Liver (tissue), 3 donors: ENCODE data around the gene HOOK1.

Experiments
- TAF1 ChIP-seq: conservative IDR thresholded peaks from 2 replicates; pipeline ENCODE4 v1.6.1; 2016; ENCODE audit warnings: antibody characterized with exemption, mild to moderate bottlenecking
- TF ChIP-seq, protein P1 (sequence below): fragments of 150-350 bp; IDR thresholded peaks from 2 replicates; pipeline ENCODE4 v1.5.1; 2017; ENCODE audit warnings: improper control_type of control experiment, low read depth, low read length; ENCODE audit not compliant: missing input control
- TF ChIP-seq, protein P2 (sequence below): IDR thresholded peaks from 2 replicates; pipeline ENCODE4 v1.6.1; 2016; ENCODE audit warnings: antibody characterized with exemption
- donor health status: healthy.
- donor health status: healthy.

DNA sequence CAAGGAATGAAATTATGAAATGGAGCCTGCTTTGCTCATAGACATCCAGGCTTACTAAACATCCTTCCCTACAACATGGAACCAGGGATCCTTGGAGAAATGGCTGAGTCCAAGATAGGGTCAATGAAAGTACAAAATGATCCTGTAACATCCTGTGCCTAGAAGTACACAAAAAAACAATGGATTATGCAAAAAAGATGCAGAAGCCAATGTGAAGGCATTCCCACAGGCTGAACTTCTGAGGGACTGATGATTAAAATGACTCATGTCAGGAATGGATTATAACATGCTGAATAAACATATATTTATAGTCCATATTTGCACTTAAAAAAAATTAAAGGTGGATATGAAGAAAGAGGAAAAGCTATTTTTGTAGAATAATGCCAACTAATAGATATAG, 10.4 kb upstream of the HOOK1 start:
- TF ChIP-seq, protein P1, sequence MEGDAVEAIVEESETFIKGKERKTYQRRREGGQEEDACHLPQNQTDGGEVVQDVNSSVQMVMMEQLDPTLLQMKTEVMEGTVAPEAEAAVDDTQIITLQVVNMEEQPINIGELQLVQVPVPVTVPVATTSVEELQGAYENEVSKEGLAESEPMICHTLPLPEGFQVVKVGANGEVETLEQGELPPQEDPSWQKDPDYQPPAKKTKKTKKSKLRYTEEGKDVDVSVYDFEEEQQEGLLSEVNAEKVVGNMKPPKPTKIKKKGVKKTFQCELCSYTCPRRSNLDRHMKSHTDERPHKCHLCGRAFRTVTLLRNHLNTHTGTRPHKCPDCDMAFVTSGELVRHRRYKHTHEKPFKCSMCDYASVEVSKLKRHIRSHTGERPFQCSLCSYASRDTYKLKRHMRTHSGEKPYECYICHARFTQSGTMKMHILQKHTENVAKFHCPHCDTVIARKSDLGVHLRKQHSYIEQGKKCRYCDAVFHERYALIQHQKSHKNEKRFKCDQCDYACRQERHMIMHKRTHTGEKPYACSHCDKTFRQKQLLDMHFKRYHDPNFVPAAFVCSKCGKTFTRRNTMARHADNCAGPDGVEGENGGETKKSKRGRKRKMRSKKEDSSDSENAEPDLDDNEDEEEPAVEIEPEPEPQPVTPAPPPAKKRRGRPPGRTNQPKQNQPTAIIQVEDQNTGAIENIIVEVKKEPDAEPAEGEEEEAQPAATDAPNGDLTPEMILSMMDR, result no peak
- no peak for TF ChIP-seq TAF1
- TF ChIP-seq, protein P2, sequence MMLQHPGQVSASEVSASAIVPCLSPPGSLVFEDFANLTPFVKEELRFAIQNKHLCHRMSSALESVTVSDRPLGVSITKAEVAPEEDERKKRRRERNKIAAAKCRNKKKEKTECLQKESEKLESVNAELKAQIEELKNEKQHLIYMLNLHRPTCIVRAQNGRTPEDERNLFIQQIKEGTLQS, result no peak
